Caco-2 (cell line): ENCODE results near the gene ZMYM1. TPM values are rescaled to one million over a fixed set of nuclear protein-coding genes. Genes with fewer than 3 reads are reported as not detected.
A peak's percentile ranks its signal among the peaks of the same experiment; 100 is the strongest.

ENCODE experiments used
- BruUV-seq: library from RNA; stranded (reverse); fragments of 400-500 nt; replicated peaks from 2 replicates; lab custom pipeline; 2021; lab: Mats Ljungman, UMichigan
- CTCF ChIA-PET: fragments of 300-600 bp; sonication (Branson Sonifier 250); formaldehyde crosslinking; loops from one replicate; lab custom pipeline; 2022; ENCODE audit warnings: antibody characterized with exemption; lab: Charles Lee
- POLR2A ChIA-PET: fragments of 300-600 bp; sonication (Branson Sonifier 250); formaldehyde crosslinking; loops from one replicate; lab custom pipeline; 2022; ENCODE audit warnings: antibody characterized with exemption; lab: Charles Lee
- DNase-seq, 2 experiments: peaks; one replicate each; pipeline versions ENCODE4 v3.0.0 to v3.0.0-alpha.2; 2020 to 2022
- H3K27me3 ChIP-seq: replicated peaks from 2 replicates; pipeline ENCODE4 v1.6.0; 2011; ENCODE audit warnings: low read length; ENCODE audit not compliant: control insufficient read depth, insufficient read depth
- H3K36me3 ChIP-seq: 2 replicates; pipeline ENCODE4 v1.5.1; 2011; ENCODE audit warnings: low read length; ENCODE audit not compliant: control insufficient read depth, insufficient read depth
- H3K4me1 ChIP-seq: fragments of 250-450 bp; sonication (Bioruptor Pico); 2 replicates; pipeline ENCODE4 v1.5.1; 2020; ENCODE audit warnings: mild to moderate bottlenecking
- H3K4me3 ChIP-seq: 2 replicates; pipeline ENCODE4 v1.5.1; 2011; ENCODE audit warnings: low read depth, mild to moderate bottlenecking, control low read depth, low read length
- H3K9me3 ChIP-seq: fragments of 250-450 bp; sonication (Bioruptor Pico); 2 replicates; pipeline ENCODE4 v1.5.1; 2020; ENCODE audit warnings: mild to moderate bottlenecking, moderate library complexity
- H3K27ac Mint-ChIP-seq: one replicate; pipeline ENCODE4 v1.8.0; 2022; ENCODE audit warnings: mixed read lengths; ENCODE audit not compliant: unreplicated experiment
- H3K27me3 Mint-ChIP-seq: one replicate; pipeline ENCODE4 v1.8.0; 2022; ENCODE audit warnings: mixed read lengths; ENCODE audit not compliant: insufficient read depth, unreplicated experiment
- H3K36me3 Mint-ChIP-seq: one replicate; pipeline ENCODE4 v1.8.0; 2022; ENCODE audit warnings: mild to moderate bottlenecking, mixed read lengths; ENCODE audit not compliant: insufficient read depth, unreplicated experiment
- H3K4me1 Mint-ChIP-seq: one replicate; pipeline ENCODE4 v1.8.0; 2022; ENCODE audit warnings: low read depth, mixed read lengths; ENCODE audit not compliant: unreplicated experiment
- H3K4me3 Mint-ChIP-seq: one replicate; pipeline ENCODE4 v1.8.0; 2022; ENCODE audit warnings: mild to moderate bottlenecking, moderate library complexity, mixed read lengths; ENCODE audit not compliant: unreplicated experiment
- H3K9me3 Mint-ChIP-seq: one replicate; pipeline ENCODE4 v1.8.0; 2022; ENCODE audit warnings: mixed read lengths; ENCODE audit not compliant: unreplicated experiment
- CTCF ChIP-seq, 2 experiments: fragments of 200-600 bp in 1 of 2; IDR thresholded peaks; 1 replicate in 1 of 2; 2 replicates in 1 of 2; pipeline versions ENCODE4 v1.5.1 to v1.8.0; 2011 to 2022; ENCODE audit warnings: antibody characterized with exemption in 1 of 2, control low read depth in 1 of 2, inconsistent platforms in 1 of 2, low read depth in 1 of 2, low read length in 1 of 2, mild to moderate bottlenecking in 1 of 2, moderate library complexity in 1 of 2; ENCODE audit not compliant: insufficient read depth in 1 of 2, severe bottlenecking in 1 of 2, unreplicated experiment in 1 of 2
- intact Hi-C: fragments of 100-400 bp; cut with micrococcal nuclease; formaldehyde crosslinking; loops from one replicate; pipeline ENCODE4 v1.10.0; 2022; ENCODE audit not compliant: unreplicated experiment
- total RNA-seq: library from RNA; stranded (reverse); gene quantifications from 2 replicates; pipeline ENCODE4 v1.2.3, GENCODE V29; 2022

ZMYM1 gene
- total RNA-seq, 1 experiment from 2014 or later = 14.0 TPM

- no peak for TF ChIP-seq CTCF (IDR thresholded peaks at IDR 0.05; ENCODE audit: insufficient read depth in 1 of 2, low read depth in 1 of 2, low read length in 1 of 2, severe bottlenecking in 1 of 2, unreplicated experiment in 1 of 2)
- Mint-ChIP-seq H3K4me3 (peak overlapping the region; percentile 98), H3K9me3 (no peaks in the 10 kb centered on the region), H3K36me3 (peaks cover 18% of the 10 kb centered on the region), H3K27me3 (no peaks in the 10 kb centered on the region), H3K27ac (peak overlapping the region; percentile 99), H3K4me1 (peaks cover 1% of the 10 kb centered on the region)
- Histone ChIP-seq H3K4me1 (no peaks in the 10 kb centered on the region), H3K4me3 (peak overlapping the region; percentile 57), H3K36me3 (no peaks in the 10 kb centered on the region), H3K9me3 (no peaks in the 10 kb centered on the region), H3K27me3 (no peaks in the 10 kb centered on the region)
- BruUV-seq = no TSS peak
- CTCF ChIA-PET = no interaction called here
- intact Hi-C loops = no loop called here
- POLR2A ChIA-PET = interaction anchor here (0.6 kb wide), 1 partner anchor 9 kb away, joined by 14 read pairs; no protein-coding TSS in a partner anchor
- DNase-seq = no peak
Observed at GRCh38 chr1:35080171-35080854, 1.1 kb downstream of the ZMYM1 start.

DNA sequence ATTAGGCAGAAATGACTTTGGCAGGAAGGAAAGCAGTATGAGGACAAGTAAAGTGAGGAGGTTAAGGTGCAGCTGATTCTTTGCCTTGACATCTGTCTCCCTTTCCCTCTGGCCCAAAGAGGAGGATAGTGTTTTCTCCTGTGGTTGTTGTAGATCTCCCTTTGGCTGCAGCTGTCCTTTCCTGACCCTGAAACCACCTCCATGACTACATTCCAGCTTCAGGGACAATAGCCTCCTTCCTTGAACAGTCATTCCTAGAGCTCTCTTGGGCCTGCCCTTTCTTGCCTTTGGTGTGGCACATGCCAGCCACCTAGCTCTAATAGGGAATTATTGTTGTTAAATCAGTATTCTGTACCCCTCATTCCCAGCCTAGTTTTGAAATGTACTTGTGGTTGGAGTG, 6.2 kb downstream of the ZMYM1 start:
- peaks cover 15% of the 10 kb centered on the region for H3K36me3 Mint-ChIP-seq
- Histone ChIP-seq H3K36me3 (no peaks in the 10 kb centered on the region), H3K4me1 (no peaks in the 10 kb centered on the region), H3K9me3 (no peaks in the 10 kb centered on the region), H3K27me3 (no peaks in the 10 kb centered on the region), H3K4me3 (no peak overlapping the region)
- no peaks in the 10 kb centered on the region for H3K27me3 Mint-ChIP-seq
- no TSS peak for BruUV-seq
- DNase-seq = no peak
- ChIA-PET POLR2A (no interaction called here), CTCF (no interaction called here)
- intact Hi-C loops = no loop called here
- TF ChIP-seq CTCF (IDR thresholded peaks at IDR 0.05; ENCODE audit: insufficient read depth in 1 of 2, low read depth in 1 of 2, low read length in 1 of 2, severe bottlenecking in 1 of 2, unreplicated experiment in 1 of 2) = no peak
- H3K4me3 Mint-ChIP-seq = no peak overlapping the region
- no peak overlapping the region for H3K27ac Mint-ChIP-seq
- H3K4me1 Mint-ChIP-seq = peaks cover 6% of the 10 kb centered on the region
- no peaks in the 10 kb centered on the region for H3K9me3 Mint-ChIP-seq

DNA sequence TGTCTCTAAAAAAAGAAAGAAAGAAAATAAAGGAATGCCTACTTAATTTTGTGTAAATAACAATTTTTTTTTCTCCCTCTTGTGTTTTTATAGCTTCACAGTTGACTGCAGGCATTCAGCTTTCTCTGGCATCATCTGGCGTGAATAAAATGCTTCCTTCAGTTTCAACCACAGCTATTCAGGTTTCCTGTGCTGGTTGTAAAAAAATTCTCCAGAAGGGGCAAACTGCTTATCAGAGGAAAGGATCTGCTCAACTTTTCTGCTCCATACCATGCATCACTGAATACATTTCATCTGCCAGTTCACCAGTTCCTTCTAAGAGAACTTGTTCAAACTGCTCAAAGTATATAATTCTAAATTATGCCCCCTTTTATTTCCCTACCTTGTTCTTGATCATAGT, 18.0 kb downstream of the ZMYM1 start:
- intact Hi-C loops = no loop called here
- BruUV-seq = no TSS peak

More for the DNA sequence above, 18.0 kb downstream of the ZMYM1 start:
- DNase-seq = no peak
- Histone ChIP-seq H3K9me3 (no peaks in the 10 kb centered on the region), H3K27me3 (no peaks in the 10 kb centered on the region), H3K36me3 (no peaks in the 10 kb centered on the region; the same call in 1 of the 2 replicates), H3K4me1 (no peaks in the 10 kb centered on the region), H3K4me3 (no peak overlapping the region)
- H3K27me3 Mint-ChIP-seq = no peaks in the 10 kb centered on the region
- ChIA-PET CTCF (no interaction called here), POLR2A (no interaction called here)
- no peak for TF ChIP-seq CTCF (IDR thresholded peaks at IDR 0.05; ENCODE audit: insufficient read depth in 1 of 2, low read depth in 1 of 2, low read length in 1 of 2, severe bottlenecking in 1 of 2, unreplicated experiment in 1 of 2)
- peaks cover 43% of the 10 kb centered on the region for H3K36me3 Mint-ChIP-seq
- no peak overlapping the region for H3K4me3 Mint-ChIP-seq
- H3K27ac Mint-ChIP-seq = no peak overlapping the region
- H3K9me3 Mint-ChIP-seq = no peaks in the 10 kb centered on the region
- no peaks in the 10 kb centered on the region for H3K4me1 Mint-ChIP-seq
